Fibroblast of skin of left quadriceps (primary cell): ENCODE measurements around the gene PANX3.
"Not testable (repeated sequence)": the region's sequence is repeated elsewhere in the genome, so short reads cannot be mapped to it uniquely, and the experiment has no call there.

Source experiments
- DNase-seq, 2 experiments: peaks; one replicate each; pipeline ENCODE4 v3.0.0-alpha.2; 2013; ENCODE audit warnings: low read depth in 2 of 2

The PANX3 gene, protein sequence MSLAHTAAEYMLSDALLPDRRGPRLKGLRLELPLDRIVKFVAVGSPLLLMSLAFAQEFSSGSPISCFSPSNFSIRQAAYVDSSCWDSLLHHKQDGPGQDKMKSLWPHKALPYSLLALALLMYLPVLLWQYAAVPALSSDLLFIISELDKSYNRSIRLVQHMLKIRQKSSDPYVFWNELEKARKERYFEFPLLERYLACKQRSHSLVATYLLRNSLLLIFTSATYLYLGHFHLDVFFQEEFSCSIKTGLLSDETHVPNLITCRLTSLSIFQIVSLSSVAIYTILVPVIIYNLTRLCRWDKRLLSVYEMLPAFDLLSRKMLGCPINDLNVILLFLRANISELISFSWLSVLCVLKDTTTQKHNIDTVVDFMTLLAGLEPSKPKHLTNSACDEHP

DNA sequence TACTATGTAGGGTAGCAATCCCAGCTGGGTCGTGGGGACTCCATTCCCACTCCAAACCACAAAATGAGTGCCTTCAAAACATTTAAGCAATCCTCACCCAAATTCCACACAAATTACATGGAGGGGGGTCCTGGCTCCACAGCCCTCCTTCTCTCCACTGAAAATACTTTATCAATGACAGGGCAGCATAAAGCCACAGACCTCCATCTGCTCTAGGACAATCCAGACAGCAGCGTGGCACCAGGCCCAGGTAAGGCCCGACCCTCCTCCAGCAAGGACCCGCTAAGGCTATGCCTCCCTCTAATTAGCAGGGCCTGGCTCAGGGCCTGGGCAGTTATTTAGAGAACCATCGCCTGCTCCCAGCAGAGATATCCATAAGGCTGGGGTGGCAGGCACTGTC, at the start of gene PANX3:
Gene PANX3 (plus strand): TSS at position 365 of the 400 bp plus-strand sequence. CDS start 129 bp downstream, outside the sequence.
- DNase-seq: no peak

DNA sequence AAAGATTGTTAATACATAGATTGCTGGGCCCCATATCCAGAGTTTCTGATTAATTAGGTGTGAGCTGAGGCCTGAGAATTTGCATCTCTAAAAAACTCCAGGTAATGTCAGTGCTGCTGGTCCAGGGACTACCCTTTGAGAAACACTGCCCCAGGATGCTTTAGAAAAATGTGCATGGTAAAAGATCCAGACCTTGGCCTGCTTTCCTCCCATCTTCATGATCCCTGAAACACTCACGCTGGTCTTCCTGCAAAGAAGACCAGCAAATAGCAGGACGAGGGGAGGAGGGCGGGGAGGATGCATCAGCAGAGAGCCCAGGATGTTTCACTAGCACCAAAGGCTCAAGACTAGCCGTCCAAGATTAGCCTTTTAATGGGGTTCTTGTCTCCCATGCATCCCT, 41.5 kb upstream of the PANX3 start, which contains the start of gene OR8A1:
Gene OR8A1 (plus strand): TSS at position 301 of the 400 bp plus-strand sequence. CDS start 123 bp downstream, outside the sequence.
- DNase-seq: no peak

DNA sequence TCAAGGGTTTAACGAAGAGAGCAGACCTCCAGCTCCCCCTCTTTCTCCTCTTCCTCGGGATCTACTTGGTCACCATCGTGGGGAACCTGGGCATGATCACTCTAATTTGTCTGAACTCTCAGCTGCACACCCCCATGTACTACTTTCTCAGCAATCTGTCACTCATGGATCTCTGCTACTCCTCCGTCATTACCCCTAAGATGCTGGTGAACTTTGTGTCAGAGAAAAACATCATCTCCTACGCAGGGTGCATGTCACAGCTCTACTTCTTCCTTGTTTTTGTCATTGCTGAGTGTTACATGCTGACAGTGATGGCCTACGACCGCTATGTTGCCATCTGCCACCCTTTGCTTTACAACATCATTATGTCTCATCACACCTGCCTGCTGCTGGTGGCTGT, 41.1 kb upstream of the PANX3 start:
- no peak for DNase-seq

DNA sequence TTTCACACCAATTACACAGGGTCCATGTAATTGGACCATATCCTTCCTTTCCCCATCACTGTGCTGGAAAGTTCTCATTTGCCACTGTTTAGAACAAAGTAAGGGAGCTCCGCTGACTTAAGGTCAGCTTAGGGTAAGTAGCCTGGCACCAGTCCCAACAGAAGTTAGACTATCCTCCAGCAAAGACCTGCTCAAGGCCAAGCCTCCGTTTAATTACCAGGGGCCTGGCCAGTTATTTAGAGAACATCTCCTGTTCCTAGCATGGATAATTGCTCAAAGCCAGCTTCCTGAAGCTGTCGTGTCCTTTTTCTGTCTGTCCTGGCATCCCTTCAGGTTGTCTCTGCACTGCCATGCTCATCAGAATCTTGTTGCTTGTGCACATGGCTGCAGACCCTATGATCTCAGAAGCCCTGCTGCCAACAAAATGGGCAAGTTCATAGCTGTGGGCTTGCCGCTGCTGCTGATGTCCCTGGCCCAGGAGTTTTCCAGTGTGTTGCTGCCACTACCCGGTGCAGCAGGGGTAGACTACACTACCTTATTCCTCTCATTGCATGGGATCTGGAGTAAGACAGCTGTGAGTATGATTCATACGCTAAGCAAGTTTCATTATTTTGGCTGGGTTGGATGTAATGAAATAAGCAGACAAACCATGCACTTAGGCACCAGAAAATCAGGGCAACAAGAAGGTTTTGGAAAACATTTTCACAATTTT, 33.4 kb upstream of the PANX3 start:
- no peak for DNase-seq

DNA sequence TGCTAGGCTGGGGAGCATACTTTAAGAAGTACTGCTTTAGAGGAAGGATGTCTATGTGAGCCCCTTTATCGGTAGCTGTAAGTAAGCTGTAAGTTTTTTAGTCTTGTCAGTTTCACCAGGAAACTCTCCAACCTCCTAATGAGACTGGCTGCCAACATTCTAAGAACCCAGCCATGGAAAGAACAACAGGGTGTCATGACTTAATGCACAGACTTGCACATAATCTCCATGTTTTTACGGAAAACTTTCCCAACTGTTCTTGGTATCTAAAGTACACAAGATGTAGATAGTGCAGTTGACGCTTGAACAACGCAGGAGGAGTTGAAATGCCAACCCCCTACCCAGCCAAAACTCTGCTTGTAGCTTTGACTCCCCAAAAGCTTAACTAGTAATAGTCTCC, 32.5 kb upstream of the PANX3 start:
- DNase-seq: no peak

DNA sequence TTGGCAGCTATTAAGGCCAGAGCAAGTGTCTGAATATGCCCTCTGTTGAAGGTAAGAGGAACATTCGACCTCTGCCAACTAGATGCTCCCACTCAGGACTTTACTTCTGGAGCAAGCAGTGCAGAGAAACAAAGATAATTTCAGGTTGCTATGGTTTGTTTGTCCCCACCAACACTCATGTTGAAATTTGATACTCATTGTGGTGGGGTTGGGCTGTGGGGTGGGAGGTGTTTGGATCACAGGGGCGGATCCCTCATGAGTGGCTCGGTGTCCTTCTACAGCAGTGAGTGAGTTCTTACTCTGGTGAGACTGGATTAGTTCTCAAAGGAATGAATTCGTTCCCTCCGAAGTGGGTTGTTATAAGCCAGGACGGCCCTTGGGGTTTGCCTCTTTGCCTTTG, 29.4 kb upstream of the PANX3 start:
- DNase-seq: no peak

DNA sequence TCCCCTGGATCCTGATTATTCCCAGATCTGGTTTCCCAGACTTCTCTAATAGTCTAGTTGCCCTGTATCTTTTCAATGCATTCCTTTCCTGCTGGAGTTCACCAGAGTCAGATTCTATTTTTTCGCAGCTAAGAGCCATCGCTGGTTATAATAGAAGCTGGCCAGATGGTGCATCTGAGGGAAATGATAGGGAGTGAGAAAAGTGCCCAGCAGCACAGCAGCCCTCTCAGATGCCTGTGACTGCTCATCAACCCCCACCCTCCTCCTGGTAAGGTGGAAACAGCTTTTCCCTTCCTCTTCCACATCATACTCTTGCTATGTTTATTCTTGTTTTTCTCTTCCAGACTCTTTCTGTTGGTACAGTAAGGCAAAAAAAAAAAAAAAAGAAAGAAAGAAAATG, 28.7 kb upstream of the PANX3 start:
- no peak for DNase-seq

DNA sequence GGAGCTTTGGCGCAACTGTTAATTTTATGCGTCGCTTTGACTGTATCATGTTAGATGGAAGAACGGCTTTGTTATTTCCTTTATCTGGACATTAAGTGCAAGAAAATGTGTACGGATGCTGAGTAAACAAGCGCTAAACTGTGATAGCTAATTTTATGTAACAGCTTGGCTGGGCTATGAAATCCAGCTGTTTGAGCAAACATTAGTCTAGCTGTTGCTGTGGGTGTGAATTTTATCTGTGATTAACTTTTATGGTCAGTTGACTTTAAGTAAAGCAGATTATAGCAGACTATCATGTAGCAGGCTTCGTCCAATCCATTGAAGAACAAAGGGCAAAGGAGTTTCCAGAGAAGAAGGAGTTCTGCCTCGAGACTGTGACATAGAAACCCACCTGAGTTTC, 27.4 kb upstream of the PANX3 start:
- no peak for DNase-seq

DNA sequence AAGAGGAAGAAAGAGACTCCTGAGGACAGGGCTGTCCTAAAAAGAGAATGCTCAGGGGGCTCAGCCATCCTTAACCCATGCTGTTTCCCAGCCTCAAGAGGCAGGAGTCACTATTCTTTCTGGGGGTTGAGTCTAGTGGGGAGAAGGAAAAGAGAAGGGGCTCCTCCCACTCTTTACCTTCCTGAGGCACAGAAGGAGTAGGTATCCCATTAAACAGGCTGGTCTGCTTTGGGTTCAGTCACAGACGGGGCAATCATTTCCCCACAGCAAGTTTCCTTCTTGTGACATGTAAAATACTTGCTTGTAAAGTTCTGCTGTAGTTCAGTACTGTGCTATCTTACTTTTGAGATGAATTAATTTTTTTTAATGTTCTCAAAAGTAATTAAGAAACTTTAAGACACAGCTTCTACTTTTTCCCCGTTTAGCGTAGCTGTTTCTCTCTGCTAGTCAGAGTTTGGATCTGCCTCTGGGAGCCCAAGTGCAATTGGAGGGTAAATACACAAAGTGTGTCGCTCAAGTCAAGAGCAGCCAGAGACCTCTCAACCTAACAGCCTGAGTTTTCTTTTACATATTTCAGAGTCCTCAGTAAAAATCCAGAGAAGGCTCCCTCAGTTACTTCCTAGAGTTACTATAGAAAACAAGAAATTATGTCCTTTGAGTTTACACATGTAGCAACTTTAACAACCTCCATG, 26.4 kb upstream of the PANX3 start:
- DNase-seq: no peak

DNA sequence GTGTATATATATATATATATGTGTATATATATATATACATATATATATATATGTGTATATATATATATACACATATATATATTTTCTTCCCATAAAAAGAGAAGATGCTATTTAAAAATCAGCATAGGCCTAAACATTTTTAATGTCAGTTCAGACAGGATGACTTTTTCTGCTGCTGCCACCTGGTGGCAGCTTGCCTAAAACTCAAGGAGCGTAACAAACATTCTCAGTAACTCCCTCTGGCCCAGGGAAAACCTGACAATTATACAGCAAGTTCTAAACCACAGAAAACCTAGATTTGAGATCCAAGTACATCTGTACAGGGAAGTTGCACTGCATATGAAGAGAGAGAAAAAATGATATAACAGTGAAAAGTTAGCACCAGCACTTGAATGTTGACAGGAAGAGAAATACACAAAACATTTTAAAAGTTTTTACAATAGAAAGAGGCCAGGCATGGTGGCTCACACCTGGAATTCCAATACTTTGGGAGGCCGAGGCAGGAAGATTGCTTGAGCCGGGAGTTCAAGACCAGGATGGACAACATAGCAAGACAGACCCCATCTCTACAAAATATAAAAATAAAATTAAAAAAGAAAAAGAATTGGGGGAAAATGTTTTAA, 24.9 kb upstream of the PANX3 start:
- DNase-seq: peak; percentile 29 to 33

DNA sequence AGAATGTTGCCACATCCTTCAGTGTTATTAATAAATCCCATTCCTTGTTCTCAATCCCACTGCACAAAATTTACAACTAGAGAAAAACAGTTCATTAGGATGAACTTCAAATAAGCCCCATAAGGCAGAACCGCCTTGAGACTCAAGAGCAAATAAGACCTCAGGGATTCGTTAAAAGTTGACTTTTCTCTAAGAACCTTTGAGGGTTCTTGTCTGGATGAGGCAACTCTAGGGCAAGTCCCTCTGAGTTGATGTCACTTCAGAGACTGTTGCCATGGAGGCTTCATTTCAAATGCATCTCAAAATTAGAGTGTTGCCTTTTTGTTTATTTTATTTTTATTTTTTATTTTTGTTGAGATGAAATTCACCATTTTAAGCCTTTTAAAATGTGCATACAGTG, 19.8 kb upstream of the PANX3 start:
- DNase-seq: no peak

DNA sequence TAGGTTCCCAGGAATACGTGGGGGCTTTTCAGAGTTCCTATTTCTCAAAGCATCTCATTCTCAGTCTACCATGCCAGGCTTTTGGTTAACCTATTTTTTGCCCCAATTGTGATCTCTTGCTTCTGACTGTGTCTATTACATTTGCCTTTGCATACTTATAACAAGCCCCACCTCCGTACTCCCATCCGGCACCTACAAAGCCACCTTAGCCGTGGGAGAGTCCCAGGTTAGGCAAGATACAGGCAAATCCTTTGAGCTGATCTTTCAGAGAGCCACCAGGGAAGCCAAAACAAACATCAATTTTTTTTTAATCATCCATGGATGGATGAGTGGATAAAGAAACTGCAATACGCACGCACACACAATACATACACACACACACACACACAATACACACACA, 18.6 kb upstream of the PANX3 start:
- no peak for DNase-seq

DNA sequence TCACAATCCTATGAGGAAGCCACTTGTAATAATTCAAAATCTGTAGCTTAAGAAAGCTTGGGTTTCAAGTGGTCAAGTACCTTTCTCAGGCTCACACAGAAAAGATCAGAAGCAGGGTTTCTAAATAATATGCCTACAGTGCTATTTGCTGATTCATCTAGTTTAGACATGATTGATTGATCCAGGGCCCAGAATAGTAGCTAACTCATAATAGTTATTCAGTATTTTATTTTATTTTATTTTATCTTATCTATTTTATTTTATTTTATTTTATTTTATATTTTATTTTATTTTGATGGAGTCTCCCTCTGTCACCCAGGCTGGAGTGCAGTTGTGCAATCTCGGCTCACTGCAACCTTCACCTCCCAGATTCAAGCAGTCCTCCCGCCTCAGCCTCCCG, 15.9 kb upstream of the PANX3 start:
- no peak for DNase-seq

DNA sequence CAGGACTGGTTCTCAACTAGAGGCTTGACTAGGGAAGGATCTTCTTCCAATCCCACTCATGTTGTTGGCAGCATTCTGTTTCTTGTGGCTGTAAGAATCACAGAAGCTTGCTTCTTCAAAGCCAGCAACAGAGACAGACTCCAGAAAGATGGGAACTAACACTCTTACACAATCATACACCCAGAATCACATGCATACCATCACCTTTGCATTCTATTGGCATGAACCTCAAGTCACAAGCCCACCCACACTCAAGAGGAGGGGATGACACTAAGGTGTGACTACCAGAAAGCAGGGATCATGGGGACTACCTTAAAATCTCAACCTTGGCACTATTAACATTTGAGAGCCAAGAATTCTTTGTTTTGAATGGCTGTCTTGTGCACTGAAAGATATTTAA, 13.6 kb upstream of the PANX3 start:
- DNase-seq: no peak

DNA sequence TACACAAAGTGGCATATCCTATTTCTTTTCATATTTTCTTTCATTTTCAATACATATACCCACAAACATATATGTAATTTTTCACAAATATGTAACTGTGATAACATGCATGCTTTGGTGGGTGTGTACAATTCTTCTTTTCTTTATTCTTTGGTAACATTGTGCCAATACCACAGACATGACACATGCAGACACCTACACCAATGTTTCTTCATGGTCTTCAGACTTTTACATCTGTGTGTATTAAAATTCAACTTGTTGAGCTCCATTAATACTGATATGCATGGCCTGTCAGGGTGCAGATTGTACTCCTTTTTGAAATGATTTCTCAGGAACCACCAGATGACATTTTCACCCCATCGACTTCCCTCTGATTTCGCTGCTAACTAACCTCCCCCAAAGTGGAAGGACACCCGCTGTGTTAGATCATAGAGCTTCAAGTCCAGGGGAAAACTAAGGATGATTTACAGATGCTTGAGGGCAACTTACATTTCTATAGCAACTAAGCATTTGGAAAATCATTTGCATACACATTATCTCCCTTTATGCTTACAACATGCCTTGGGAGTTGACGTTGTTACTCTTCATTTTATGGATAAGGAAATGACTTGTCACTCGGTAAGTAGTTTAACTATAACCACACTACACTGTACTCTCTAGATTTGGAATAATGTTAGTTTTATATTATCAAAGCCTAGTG, 10.5 kb upstream of the PANX3 start:
- DNase-seq: no peak

DNA sequence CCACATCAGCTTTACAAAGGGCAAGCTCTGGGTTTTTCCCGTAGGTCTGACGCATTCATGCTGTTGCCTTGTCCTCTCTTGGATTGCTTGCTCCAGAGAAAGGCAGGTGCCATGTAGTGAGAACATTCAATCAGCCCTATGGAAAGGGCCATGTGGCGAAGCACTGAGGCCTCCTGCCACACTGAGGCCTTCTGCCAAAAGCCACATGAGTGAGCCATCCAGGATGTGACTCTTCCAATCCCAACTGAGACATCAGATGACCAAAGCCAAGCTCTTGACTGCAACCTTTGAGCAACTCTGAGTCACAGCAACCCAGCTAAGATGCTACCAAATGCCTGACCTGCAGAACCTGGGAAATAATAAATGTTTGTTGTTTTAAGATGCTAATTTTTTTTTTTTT, 9.0 kb upstream of the PANX3 start:
- DNase-seq: no peak

DNA sequence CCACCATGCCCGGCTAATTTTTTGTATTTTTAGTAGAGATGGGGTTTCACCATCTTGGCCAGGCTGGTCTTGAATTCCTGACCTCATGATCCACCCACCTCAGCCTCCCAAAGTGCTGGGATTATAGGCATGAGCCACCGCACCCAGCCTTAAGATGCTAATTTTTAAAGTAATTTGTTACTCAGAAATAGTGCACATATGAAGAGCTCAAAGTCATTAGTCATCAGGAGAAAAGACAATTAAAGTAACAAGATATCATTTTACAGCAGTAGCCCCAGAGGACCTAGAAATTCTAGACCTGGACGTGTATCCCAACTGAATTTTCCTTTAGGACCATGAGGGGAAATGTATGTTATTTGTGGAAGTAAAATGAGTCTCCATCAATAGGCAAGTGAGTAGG, 8.5 kb upstream of the PANX3 start:
- not testable (repeated sequence) for DNase-seq

DNA sequence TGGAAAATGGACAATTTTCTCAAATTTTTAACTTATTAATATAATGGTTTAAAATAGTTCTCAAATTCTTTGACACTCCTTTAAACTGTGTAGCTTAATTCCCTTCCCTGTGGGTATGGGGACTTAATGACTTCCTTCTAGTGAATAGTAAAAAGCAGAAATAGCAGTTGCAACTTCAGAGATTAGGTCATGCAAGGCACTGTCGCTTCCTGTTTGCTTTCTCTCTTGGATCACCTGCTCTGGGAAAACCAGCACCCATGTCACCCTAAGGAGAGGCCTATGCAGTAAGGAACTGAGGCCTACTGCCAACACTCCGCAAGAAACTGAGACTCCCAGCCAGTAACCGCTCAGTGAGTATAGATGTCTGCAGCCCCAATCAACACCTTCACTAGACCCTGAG, 5.5 kb upstream of the PANX3 start:
- DNase-seq: no peak

DNA sequence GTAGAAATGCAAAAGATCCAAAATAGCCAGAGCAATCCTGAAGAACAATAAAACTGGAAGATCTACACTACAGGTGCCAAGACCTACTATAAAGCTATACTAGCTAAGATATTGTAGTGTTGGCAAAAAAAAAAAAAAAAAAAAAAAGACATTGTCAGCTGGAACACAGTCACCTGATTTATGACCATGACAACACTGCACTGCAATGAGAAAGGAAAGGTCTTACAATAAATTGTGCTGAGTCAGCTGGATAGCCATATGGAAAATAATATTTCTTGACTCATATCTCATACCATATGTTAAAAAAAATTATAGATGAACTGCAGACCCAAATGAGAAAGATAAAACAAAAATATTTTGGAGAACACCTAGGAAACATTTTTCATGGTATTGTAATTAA, 3.1 kb upstream of the PANX3 start:
- DNase-seq: no peak

DNA sequence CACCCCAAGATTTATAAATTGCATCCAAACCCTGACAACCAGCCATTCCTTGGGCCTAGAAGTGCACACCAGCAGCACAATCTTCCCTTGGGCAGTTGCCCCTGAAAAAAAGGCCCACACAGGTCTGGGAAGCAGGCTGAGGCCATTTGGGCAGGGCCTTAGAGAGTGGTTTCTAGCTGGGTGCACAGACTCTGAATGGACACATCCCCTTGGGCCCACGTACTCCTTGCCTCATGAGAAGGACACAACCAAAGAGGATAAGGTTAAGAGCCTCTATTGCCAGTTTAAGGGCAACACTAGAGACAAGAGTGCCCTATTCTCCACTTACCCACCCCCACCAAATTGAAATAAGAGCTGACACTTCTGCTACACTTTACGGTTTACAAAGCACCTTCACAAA, 933 bp upstream of the PANX3 start:
- no peak for DNase-seq

DNA sequence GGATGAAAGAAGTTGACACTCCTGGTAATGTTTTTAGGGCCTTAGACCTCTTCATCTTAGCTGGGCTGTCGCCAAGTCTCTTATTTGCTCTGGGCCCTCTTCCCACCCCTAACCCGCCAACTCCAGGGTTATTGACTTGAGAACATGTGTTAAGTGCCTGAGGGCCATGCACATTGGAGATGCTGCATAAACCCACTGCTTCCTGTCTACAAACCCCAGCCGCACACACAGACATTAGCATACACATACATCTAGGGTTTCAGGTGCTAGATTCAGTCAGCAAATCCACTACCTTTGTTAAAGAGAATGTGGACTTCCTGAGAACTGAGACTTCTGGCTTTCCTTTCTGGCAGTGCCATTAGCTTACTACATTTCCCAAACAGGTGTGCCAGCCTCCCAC, 817 bp downstream of the PANX3 start:
- no peak for DNase-seq
